Osteocyte (in vitro differentiated cells): ENCODE results near the gene KDM6A. TPM values are rescaled to one million over a fixed set of nuclear protein-coding genes. Genes with fewer than 3 reads are reported as not detected.
"Not testable (repeated sequence)": the region's sequence is repeated elsewhere in the genome, so short reads cannot be mapped to it uniquely, and the experiment has no call there.

ENCODE experiments used
- DNase-seq: peaks from one replicate; pipeline ENCODE4 v3.0.0; 2021; ENCODE audit warnings: mixed read lengths; ENCODE audit not compliant: unreplicated experiment; ENCODE audit errors: extremely low spot score
- H3K27ac Mint-ChIP-seq: one replicate; pipeline ENCODE4 v1.8.0; 2021; ENCODE audit warnings: mild to moderate bottlenecking, mixed read lengths; ENCODE audit not compliant: unreplicated experiment
- H3K27me3 Mint-ChIP-seq: one replicate; pipeline ENCODE4 v1.8.0; 2021; ENCODE audit warnings: mixed read lengths; ENCODE audit not compliant: unreplicated experiment
- H3K36me3 Mint-ChIP-seq: one replicate; pipeline ENCODE4 v1.8.0; 2021; ENCODE audit warnings: mixed read lengths; ENCODE audit not compliant: unreplicated experiment
- H3K4me1 Mint-ChIP-seq: one replicate; pipeline ENCODE4 v1.8.0; 2021; ENCODE audit warnings: mixed read lengths; ENCODE audit not compliant: unreplicated experiment
- H3K4me3 Mint-ChIP-seq: one replicate; pipeline ENCODE4 v1.8.0; 2021; ENCODE audit warnings: mild to moderate bottlenecking, moderate library complexity, mixed read lengths; ENCODE audit not compliant: unreplicated experiment
- H3K9me3 Mint-ChIP-seq: one replicate; pipeline ENCODE4 v1.8.0; 2021; ENCODE audit warnings: mixed read lengths; ENCODE audit not compliant: unreplicated experiment
- total RNA-seq: library from RNA; stranded (reverse); gene quantifications from 2 replicates; pipeline ENCODE4 v1.2.1, GENCODE V29; 2021
- TF ChIP-seq, protein P1 (sequence below): fragments of 200-600 bp; sonication (generic); IDR thresholded peaks from 2 replicates; pipeline ENCODE4 v1.5.0; 2021; ENCODE audit warnings: antibody characterized with exemption, mild to moderate bottlenecking, moderate library complexity

Gene KDM6A
- total RNA-seq, 1 donor from 2014 or later = 17.6 TPM

- Mint-ChIP-seq H3K36me3 (no peaks in the 10 kb centered on the region), H3K27ac (no peak overlapping the region), H3K27me3 (no peaks in the 10 kb centered on the region), H3K4me1 (peaks cover 6% of the 10 kb centered on the region), H3K9me3 (peaks cover 9% of the 10 kb centered on the region), H3K4me3 (no peak overlapping the region)
- DNase-seq = no peak
- TF ChIP-seq, protein P1, sequence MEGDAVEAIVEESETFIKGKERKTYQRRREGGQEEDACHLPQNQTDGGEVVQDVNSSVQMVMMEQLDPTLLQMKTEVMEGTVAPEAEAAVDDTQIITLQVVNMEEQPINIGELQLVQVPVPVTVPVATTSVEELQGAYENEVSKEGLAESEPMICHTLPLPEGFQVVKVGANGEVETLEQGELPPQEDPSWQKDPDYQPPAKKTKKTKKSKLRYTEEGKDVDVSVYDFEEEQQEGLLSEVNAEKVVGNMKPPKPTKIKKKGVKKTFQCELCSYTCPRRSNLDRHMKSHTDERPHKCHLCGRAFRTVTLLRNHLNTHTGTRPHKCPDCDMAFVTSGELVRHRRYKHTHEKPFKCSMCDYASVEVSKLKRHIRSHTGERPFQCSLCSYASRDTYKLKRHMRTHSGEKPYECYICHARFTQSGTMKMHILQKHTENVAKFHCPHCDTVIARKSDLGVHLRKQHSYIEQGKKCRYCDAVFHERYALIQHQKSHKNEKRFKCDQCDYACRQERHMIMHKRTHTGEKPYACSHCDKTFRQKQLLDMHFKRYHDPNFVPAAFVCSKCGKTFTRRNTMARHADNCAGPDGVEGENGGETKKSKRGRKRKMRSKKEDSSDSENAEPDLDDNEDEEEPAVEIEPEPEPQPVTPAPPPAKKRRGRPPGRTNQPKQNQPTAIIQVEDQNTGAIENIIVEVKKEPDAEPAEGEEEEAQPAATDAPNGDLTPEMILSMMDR = no peak
These were observed 12.0 kb downstream of the KDM6A start for GRCh38 chrX:44884944-44885343.

- Mint-ChIP-seq H3K4me3 (no peak overlapping the region), H3K36me3 (no peaks in the 10 kb centered on the region), H3K9me3 (peaks cover 13% of the 10 kb centered on the region), H3K27ac (no peak overlapping the region), H3K27me3 (no peaks in the 10 kb centered on the region), H3K4me1 (peaks cover 2% of the 10 kb centered on the region)
- TF ChIP-seq, protein P1 = no peak
- no peak for DNase-seq
These were observed 16.8 kb downstream of the KDM6A start for GRCh38 chrX:44889824-44890223.

- TF ChIP-seq, protein P1 = no peak
- H3K36me3 Mint-ChIP-seq = no peaks in the 10 kb centered on the region
- DNase-seq = no peak
- no peak overlapping the region for H3K27ac Mint-ChIP-seq
- no peaks in the 10 kb centered on the region for H3K27me3 Mint-ChIP-seq
- peaks cover 14% of the 10 kb centered on the region for H3K9me3 Mint-ChIP-seq
- H3K4me3 Mint-ChIP-seq = no peak overlapping the region
- peaks cover 2% of the 10 kb centered on the region for H3K4me1 Mint-ChIP-seq
These were observed 17.3 kb downstream of the KDM6A start for GRCh38 chrX:44890247-44890646.

- not testable (repeated sequence) for H3K27me3 Mint-ChIP-seq, DNase-seq, H3K4me3 Mint-ChIP-seq, H3K27ac Mint-ChIP-seq, H3K4me1 Mint-ChIP-seq, H3K36me3 Mint-ChIP-seq
- H3K9me3 Mint-ChIP-seq = peaks cover 17% of the 10 kb centered on the region
These were observed 17.7 kb downstream of the KDM6A start for GRCh38 chrX:44890687-44891086.

GRCh38 chrX:44891642-44892041 is 18.7 kb downstream of the KDM6A start:
- no peaks in the 10 kb centered on the region for H3K27me3 Mint-ChIP-seq
- no peak overlapping the region for H3K27ac Mint-ChIP-seq
- H3K9me3 Mint-ChIP-seq = peaks cover 21% of the 10 kb centered on the region
- no peak overlapping the region for H3K4me3 Mint-ChIP-seq
- DNase-seq = no peak
- H3K36me3 Mint-ChIP-seq = no peaks in the 10 kb centered on the region
- peaks cover 2% of the 10 kb centered on the region for H3K4me1 Mint-ChIP-seq
- TF ChIP-seq, protein P1 = no peak

DNA sequence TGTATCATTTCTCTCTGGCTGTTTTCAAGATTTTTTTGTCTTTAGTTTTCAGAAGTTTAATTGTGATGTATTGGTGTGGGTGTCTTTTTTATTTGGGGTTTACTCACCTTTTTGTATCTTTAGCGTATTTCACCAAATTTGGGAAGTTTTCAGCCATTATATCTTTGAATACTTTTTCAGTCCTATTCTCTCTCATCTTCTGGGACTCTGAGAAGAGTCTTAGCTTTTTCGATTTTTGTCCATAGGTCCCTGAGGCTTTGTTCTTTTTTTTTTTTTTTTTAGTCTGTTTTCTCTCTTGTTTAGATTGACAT is 23.8 kb downstream of the KDM6A start:
- H3K27me3 Mint-ChIP-seq = no peaks in the 10 kb centered on the region
- no peak overlapping the region for H3K4me3 Mint-ChIP-seq
- H3K27ac Mint-ChIP-seq = no peak overlapping the region
- TF ChIP-seq, protein P1 = no peak
- H3K9me3 Mint-ChIP-seq = peaks cover 20% of the 10 kb centered on the region
- no peak for DNase-seq
- peaks cover 4% of the 10 kb centered on the region for H3K36me3 Mint-ChIP-seq
- peaks cover 17% of the 10 kb centered on the region for H3K4me1 Mint-ChIP-seq
